ENCODE data around the gene CDC42SE2. TPM values are rescaled to one million over a fixed set of nuclear protein-coding genes. Genes with fewer than 3 reads are reported as not detected.

Gene CDC42SE2
- total RNA-seq, 4 donors from 2014 or later = 30.0 to 48.3 (median 39.4) TPM

GRCh38 chr5:131356619-131357018 lies 92.8 kb downstream of the CDC42SE2 start:
- TF ChIP-seq, protein P1, sequence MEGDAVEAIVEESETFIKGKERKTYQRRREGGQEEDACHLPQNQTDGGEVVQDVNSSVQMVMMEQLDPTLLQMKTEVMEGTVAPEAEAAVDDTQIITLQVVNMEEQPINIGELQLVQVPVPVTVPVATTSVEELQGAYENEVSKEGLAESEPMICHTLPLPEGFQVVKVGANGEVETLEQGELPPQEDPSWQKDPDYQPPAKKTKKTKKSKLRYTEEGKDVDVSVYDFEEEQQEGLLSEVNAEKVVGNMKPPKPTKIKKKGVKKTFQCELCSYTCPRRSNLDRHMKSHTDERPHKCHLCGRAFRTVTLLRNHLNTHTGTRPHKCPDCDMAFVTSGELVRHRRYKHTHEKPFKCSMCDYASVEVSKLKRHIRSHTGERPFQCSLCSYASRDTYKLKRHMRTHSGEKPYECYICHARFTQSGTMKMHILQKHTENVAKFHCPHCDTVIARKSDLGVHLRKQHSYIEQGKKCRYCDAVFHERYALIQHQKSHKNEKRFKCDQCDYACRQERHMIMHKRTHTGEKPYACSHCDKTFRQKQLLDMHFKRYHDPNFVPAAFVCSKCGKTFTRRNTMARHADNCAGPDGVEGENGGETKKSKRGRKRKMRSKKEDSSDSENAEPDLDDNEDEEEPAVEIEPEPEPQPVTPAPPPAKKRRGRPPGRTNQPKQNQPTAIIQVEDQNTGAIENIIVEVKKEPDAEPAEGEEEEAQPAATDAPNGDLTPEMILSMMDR (IDR thresholded peaks at IDR 0.05; ENCODE audit: low read depth) = no peak

DNA sequence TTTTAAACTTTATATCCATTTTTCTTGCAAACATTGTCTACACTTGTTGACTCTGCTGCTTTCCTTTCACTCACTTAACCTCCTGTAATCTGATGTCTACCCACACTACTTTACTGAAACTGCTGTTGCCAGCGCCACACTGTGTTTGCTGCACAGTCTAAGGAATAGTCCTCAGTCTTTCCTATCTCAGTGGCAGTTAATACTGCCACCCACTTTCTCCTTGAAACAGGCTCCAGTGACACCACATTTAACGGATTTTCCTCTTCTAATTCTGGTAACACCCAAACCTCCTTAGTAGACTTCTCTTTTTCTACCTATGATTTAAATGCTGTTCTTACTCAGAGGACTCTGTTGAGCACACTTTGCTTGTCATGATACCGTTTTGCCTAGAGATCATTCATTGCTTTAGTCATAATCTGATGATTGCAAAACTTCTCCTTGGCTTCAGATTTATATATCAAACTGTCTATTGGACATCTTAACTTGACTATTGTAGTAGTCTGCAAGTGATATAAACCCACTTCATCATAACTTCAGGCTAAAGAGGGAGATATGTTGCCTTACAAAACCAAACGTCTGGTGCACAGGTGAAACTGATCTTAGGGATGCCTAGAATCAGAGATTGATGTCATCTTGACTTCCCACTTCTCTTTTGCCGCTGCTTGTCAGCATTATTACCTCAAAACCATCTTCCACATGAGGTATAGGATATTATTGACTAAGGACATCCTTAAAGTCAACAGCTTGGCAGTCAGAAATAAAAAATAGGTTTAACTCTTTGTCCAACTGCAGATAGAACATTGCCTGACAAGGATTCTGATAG lies 94.1 kb downstream of the CDC42SE2 start:
- TF ChIP-seq, protein P1 (IDR thresholded peaks at IDR 0.05; ENCODE audit: low read depth) = no peak

- TF ChIP-seq, protein P1 (IDR thresholded peaks at IDR 0.05; ENCODE audit: low read depth) = no peak
Measured at GRCh38 chr5:131361677-131362315, 97.9 kb downstream of the CDC42SE2 start.

DNA sequence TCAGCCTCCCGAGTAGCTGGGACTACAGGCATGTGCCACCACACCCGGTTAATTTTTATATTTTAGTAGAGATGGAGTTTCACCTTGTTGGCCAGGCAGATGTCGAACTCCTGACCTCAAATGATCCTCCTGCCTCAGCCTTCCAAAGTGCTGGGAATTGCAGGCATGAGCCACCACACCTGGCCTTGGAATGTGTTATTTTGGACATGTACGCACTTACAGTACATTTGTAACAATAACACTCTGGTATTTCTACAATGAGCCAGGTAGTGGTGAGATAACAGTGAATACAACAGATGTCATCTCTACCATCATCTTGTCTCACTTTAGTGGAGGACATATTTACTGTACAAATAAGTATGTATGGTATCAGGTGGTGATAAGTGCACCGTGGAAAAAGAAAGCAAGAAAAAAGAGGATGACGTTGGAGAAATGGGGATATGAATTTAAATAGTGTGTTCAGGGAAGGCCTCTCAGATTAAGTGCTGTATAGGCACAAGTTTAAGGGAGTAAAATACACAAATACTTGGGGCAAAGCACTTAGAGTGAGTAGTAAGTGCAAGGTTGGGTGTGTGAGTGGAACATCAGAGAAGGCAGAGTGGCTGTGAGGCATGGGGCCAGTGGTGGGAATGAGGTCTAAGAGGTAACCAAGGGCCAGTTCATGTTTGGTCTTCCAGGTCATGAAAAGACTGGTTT lies 100.1 kb downstream of the CDC42SE2 start:
- TF ChIP-seq, protein P1 (IDR thresholded peaks at IDR 0.05; ENCODE audit: low read depth) = no peak

DNA sequence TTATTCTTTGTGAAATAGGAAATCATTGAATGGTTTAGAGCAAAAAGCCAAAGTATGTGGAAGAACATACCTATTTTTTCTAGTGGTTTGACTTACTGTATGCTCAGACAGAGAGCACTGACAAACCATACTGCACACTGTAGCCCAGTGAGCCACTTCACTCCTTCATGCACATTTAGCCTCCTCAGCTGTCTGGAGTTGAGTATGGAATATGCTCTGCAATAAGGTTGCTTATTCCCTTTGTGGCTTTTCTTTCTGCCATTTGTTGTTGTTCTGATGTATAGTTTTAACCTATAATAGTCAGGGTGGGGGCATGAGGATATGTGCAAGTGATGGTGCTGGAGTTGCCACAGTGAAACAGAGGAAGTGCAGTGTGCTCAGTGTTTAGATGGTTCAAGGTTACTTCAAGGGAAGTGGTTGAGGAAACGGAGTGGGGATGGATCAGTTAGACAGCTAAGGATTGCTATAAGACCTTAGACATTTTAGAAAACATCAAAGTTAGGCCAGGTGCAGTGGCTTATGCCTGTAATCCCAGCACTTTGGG lies 100.7 kb downstream of the CDC42SE2 start:
- TF ChIP-seq, protein P1 (IDR thresholded peaks at IDR 0.05; ENCODE audit: low read depth) = no peak

- TF ChIP-seq, protein P1 (IDR thresholded peaks at IDR 0.05; ENCODE audit: low read depth) = no peak
Measured at GRCh38 chr5:131366428-131366827, 102.6 kb downstream of the CDC42SE2 start.
